GM12865 (cell line): Measurements from ENCODE around the gene SSU72.

Experiments
- DNase-seq: peaks from one replicate; pipeline ENCODE4 v3.0.0; 2010; ENCODE audit warnings: low read depth
- H3K4me3 ChIP-seq: 2 replicates; pipeline ENCODE4 v1.5.1; 2011; ENCODE audit warnings: mild to moderate bottlenecking, low read depth, low read length, control low read depth
- TF ChIP-seq, protein P1 (sequence below): IDR thresholded peaks from 2 replicates; pipeline ENCODE4 v1.5.1; 2011; ENCODE audit warnings: low read length, control low read depth, low read depth, inconsistent platforms; ENCODE audit not compliant: insufficient read depth; ENCODE audit errors: missing control alignments

The SSU72 gene

DNA sequence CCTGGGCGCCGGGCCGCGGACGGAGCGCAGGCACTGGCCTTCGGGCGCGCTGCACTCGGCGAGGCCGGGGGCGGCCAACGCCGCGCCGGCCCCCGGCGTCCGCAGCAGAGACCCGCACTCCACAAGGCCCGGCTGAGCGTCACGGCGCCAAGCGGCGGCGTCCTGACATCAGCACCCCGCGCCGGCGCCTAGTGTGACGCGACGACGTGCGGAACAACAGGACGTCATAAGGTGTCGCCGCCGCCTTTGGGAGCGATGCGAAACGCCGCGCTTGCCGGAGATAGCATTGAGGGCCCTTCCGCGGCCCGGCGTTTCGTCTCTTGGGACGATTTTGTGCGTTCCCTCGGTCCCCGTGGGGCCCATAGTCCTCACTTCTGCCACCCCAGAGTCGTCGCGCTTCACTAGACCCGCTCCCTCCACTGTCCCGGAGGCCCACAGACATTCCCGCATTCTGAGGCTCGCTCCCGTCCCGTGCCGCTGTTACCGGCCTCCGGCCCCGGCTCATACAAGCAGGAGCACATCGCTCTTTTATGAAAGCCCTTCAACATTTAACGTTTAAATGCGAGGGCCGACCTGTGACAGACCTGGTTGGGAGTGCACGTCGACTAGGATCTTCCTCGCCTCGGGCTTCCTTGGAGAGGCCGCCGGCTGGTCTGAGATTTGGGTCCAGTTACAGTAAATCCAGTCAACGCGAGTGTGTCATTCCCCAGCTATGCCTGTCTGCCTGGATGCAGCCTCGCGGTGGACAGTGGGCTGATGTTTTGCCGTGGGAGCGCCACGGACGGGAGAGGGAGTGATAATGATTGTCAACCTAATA lies at the start of gene SSU72:
Gene SSU72 (minus strand): TSS at position 143 of the 817 bp plus-strand sequence. CDS start 306 bp downstream, outside the sequence.
- TF ChIP-seq, protein P1, sequence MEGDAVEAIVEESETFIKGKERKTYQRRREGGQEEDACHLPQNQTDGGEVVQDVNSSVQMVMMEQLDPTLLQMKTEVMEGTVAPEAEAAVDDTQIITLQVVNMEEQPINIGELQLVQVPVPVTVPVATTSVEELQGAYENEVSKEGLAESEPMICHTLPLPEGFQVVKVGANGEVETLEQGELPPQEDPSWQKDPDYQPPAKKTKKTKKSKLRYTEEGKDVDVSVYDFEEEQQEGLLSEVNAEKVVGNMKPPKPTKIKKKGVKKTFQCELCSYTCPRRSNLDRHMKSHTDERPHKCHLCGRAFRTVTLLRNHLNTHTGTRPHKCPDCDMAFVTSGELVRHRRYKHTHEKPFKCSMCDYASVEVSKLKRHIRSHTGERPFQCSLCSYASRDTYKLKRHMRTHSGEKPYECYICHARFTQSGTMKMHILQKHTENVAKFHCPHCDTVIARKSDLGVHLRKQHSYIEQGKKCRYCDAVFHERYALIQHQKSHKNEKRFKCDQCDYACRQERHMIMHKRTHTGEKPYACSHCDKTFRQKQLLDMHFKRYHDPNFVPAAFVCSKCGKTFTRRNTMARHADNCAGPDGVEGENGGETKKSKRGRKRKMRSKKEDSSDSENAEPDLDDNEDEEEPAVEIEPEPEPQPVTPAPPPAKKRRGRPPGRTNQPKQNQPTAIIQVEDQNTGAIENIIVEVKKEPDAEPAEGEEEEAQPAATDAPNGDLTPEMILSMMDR: no peak
- DNase-seq: peak; percentile 96

DNA sequence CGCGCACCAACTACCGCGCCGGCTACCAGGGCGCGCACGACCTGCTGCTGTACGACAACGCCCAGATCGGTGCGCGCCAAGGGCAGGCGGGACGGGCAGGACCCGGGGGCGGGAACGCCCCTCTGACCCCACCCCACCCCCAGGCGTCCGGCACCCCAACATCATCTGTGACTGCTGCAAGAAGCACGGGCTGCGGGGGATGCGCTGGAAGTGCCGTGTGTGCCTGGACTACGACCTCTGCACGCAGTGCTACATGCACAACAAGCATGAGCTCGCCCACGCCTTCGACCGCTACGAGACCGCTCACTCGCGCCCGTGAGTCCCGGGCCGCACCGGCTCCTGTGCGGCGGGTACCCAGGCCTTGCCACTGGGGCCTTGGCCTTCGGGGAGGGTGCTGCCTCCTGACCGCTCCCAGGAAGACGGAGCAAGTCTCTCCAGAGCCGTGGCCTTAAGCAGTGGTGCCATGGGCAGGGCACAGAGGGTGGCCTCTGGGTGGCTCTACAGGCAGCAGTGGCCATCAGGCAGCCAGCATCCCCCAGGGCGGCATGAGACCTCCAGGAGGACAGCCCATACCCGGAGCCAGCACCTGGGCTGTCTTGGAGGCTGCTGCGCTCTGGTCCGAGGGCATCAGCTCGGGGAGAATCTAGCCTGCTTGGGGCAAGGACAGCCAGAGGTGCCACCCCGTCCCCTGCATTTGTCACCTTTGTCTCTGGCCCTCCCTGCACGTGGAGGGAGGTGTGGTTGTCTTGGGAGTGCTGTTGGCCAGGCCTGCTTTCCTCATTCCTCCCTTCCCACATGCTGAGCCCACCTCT lies 49.2 kb upstream of the SSU72 start:
- no peak for DNase-seq
- TF ChIP-seq, protein P1: no peak

More for the DNA sequence above, at the start of gene SSU72:
- H3K4me3 ChIP-seq: peak within 1 kb of the TSS; percentile 83

DNA sequence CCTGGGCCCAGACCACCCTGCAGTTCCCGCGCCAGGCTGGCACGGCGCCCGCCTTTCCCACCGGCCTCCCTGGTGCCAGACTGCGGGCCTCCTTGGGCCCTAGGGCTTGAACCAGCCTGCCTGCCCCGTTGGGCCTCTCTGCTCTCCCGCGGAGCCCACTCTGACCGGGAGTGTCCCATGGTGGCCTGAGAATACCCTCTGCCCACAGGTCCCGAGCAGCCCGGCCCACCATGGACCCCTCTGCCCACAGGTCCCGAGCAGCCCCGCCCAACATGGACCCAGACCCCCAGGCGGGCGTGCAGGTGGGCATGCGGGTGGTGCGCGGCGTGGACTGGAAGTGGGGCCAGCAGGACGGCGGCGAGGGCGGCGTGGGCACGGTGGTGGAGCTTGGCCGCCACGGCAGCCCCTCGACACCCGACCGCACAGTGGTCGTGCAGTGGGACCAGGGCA lies 48.5 kb upstream of the SSU72 start:
- DNase-seq: no peak
- H3K4me3 ChIP-seq: no peak overlapping the region
- TF ChIP-seq, protein P1: no peak

More for the DNA sequence above, 49.2 kb upstream of the SSU72 start:
- no peak overlapping the region for H3K4me3 ChIP-seq

DNA sequence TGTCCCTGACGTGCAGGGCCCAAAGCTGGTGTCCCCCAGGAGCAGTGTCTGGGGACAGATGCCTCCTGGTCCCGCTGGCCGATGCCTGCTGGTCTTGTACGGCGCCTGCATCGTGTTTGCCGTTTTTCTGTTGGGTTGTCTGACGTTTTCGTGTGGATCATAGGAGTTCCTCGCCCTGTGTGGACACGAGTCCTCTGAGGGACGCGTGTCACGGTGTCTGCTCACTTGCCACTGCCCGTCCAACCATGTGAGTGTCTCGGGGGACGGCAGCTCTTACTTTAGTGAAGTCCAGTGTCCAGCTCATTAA lies 48.1 kb upstream of the SSU72 start:
- TF ChIP-seq, protein P1: no peak

DNA sequence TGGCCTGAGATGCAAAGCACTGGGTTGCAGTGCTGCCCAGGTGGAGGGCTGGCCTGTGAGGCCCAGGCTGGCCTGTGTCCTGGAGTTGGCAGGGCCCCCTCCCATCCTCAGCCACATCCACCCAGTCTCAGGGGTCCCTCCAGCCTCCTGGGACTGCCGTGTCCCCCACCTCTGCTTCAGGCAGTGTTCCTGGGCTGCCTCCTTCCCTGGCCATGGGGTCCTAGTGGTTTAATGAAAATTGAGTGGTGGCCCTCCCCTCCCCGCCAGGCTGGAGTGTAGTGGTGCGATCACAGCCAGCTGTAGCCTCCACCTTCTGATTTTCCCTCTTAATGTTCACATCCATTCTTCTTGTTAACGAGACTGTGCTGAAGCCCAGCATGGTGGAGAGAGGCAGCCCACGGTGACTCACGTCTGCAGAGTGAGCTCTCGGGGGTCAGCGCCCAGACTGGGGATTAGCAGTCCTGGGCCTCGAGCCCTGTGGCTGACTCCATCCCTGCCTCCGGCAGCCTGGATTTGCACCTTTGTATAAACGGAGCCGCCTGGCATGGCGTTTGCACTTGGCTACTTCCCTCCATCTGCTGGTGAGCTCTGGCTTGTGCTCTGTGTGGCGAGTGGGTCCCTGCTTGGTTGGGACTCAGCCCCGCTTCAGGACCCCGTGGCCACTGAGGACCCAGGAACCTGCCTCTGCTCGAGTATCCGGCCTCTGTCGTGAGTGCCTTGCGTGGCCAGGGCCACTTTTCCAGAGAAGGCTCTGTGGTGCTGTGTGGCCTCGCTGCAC lies 47.5 kb upstream of the SSU72 start:
- TF ChIP-seq, protein P1: no peak
- no peak for DNase-seq
- no peak overlapping the region for H3K4me3 ChIP-seq

More for the DNA sequence above, 48.1 kb upstream of the SSU72 start:
- no peak overlapping the region for H3K4me3 ChIP-seq
- DNase-seq: no peak

DNA sequence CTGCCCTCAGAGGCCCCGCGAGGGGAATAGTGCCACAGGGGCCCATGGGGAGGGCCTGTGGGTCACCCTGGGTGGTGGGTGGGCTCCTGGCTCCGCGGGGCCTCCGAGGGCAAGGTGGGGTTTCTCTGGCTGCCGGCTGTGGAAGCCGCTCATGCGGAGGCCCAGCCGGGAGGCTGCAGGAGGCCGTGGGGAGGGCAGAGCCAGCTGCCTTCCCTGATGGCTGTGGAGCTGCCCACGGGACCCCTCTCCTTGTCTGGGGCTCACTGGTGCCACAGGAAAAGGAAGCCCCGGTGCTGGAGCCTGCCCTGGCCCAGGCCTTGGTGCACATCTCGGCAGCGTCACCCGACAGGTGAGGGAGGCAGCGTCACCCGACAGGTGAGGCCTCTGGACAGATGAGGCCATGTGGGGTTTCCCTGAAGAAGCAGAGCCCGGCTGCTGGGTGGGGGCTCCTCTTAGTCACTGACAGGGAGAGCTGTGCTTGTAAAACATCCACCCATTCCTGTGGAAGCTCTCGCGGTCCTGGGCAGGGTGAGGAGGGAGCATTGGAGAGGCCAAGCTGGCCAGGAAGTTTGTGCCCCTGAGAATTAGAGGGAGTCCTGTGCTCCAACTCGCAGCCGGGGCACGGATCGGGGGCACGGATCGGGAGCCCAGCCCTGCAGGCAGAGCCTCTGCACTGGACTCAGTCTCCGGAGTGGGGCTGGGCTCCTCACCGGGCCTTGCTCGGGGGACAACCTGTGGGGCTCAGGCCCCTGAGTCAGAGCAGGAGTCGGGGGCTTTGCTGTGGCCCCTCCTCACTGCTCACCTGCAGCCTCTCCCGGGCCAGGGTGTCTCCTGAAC lies 46.7 kb upstream of the SSU72 start:
- no peak for DNase-seq
- TF ChIP-seq, protein P1: no peak
- H3K4me3 ChIP-seq: no peak overlapping the region
